Right renal cortex interstitium (tissue), 3 donors: ENCODE measurements around the gene AMT. TPM values are rescaled to one million over a fixed set of nuclear protein-coding genes. Genes with fewer than 3 reads are reported as not detected.
"Not testable (repeated sequence)": the region's sequence is repeated elsewhere in the genome, so short reads cannot be mapped to it uniquely, and the experiment has no call there.

ENCODE experiments used
- DNase-seq, 3 donors: peaks; one replicate each; pipeline ENCODE4 v3.0.0-alpha.2; 2013; ENCODE audit warnings: low read depth in 3 of 3, low spot score in 2 of 3
- polyA plus RNA-seq, 3 donors: library from polyadenylated mRNA; unstranded; fragments of 120-200 nt; gene quantifications; one replicate each; pipeline ENCODE4 v1.2.1, GENCODE V29; 2013; ENCODE audit not compliant: insufficient read length in 3 of 3

AMT gene
- polyA plus RNA-seq, 3 donors, result 34.1 to 46.1 (median 39.2) TPM

DNA sequence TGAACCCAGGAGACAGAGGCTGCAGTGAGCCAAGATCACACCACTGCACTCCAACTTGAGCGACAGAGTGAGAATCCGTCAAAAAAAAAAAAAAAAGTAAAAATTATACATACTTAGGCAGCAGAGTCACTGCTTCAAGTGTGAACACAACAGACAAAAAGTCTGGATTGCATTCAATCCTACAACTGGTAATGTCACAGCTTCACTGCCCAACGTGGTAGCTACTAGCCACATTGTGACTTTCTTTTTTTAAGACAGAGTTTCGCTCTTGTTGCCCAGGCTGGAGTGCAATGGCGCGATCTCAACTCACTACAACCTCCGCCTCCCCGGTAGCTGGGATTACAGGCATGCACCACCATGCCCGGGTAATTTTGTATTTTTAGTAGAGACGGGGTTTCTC lies 31.0 kb downstream of the AMT start:
- DNase-seq, result not testable (repeated sequence)

DNA sequence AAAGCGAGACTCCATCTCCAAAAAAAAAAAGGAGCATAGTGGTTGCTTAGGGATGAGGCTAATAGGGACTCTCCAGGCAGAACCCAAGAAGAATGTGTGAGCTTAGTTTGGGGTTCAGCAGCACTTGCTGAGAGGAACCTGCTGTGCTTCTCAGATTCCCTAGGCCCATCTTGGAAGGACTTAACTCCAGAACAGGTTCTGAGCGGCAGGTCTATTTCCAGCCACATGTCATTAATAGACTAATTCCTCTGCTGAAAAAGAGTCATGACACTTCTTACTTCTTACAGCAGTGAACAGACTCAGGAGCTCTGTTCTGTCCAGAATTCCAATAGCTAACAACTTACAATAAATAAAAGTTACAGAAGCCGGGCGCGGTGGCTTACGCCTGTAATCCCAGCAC lies 33.0 kb downstream of the AMT start:
- no peak for DNase-seq

DNA sequence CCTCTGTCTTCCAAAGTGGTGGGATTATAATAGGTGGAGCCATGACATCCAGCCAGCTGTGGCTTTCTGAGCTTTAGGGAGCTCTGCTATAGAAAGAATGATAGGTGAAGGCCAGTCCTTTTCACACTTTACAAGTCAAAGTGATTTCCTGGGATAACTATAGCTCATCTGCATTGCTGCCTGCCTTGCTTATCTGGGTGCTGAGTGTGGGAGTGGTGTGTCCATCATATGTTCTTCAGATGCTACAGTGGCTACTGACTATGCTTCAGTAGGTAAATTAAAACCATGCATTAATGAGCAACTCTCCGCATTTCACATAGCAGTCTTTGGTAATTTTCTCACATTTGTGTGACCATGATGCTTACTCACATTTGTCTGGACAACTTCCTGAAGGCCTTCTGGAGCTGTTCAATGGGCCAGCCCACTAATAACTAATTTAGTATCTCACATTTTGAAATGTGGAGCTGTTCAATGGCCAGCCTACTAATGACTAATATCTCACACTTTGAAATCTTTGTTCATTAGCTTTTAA lies 33.9 kb downstream of the AMT start:
- DNase-seq, result no peak

DNA sequence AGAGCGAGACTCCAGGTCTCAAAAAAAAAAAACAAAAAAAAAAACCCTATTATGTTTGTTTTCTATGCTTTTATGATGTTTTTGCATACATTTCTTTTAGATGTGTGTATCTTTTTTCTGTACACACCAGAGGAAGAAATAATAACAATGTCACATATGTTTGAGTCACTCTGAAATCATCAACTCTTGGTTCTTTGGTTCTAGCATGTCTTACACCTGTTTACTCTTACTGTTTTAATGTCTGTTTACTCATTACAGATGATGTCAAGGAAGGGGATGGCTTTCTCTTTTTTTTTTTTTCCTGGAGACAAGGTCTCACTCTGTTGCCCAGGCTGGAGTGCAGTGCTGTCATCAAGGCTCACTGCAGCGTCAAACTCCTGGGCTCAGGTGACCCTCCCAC lies 34.6 kb downstream of the AMT start:
- DNase-seq, result no peak

GRCh38 chr3:49386056-49386756 lies 36.1 kb downstream of the AMT start:
- DNase-seq, result no peak

DNA sequence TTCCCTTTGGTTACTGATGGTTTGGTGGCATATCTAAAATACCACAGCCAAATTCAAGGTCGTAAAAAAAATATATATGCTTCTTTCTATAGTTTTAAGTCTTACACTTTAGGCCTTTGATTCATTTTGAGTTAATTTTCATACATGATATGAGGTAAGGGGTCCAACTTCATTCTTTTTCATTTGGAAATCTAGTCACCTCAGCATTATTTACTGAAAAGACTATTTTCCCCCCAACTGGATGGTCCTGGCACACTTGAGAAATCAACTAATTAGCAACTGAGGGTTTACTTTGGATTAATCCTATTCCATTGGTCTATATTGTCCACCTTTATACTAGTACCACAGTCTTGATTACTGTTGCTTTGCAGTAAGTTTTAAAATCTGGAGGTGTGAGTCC lies 36.7 kb downstream of the AMT start:
- no peak for DNase-seq

DNA sequence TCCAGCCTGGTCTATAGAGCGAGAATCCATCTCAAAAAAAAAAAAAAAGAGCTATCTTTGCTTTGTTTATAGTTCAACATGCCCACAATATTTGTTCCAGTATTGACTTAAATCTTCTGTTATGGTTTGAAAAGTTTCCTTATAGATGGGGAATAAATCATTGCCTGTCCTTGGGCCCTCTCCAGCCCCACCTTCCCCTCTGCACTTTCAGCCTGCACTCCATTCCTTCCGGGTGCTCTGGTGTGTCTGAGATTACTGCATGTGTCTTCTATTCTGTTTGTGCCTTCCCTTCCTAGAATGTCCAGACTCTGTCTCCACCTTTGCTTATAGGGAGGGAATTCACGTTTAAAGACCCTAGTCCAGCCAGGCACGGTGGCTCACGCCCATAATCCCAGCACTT lies 38.9 kb downstream of the AMT start:
- DNase-seq, result no peak

GRCh38 chr3:49378249-49378895 lies 43.9 kb downstream of the AMT start:
- no peak for DNase-seq

- no peak for DNase-seq
Measured at GRCh38 chr3:49377483-49377882, 44.8 kb downstream of the AMT start.

GRCh38 chr3:49371946-49372345 lies 50.3 kb downstream of the AMT start:
- no peak for DNase-seq

- DNase-seq, result no peak
Measured at GRCh38 chr3:49370585-49371290, 51.5 kb downstream of the AMT start.

Other genes with a start within 250 kb of the AMT start
- 10 to 100 TPM in 1 of 3 donors, 1 to 10 TPM in 2; 8.8 to 10.0 (median 9.4) TPM for gene C3orf62, start 145.2 kb downstream of the AMT start, polyA plus RNA-seq
- 10 to 100 TPM; 61.6 to 64.0 (median 63.3) TPM for gene USP4, start 82.4 kb downstream of the AMT start, polyA plus RNA-seq
- gene GPX1, start 64.1 kb downstream of the AMT start, polyA plus RNA-seq, result 100 to 1,000 TPM in 2 of 3 donors, 10 to 100 TPM in 1; 93.1 to 126 (median 104) TPM
- gene RHOA, start 10.5 kb downstream of the AMT start, polyA plus RNA-seq, result 100 to 1,000 TPM; 499 to 570 (median 506) TPM
- 10 to 100 TPM; 34.7 to 38.9 (median 36.2) TPM for gene TCTA, start 10.1 kb downstream of the AMT start, polyA plus RNA-seq
- gene NICN1, start 6.9 kb upstream of the AMT start, polyA plus RNA-seq, result 10 to 100 TPM; 22.3 to 25.6 (median 22.7) TPM
- gene DAG1, start 47.8 kb upstream of the AMT start, polyA plus RNA-seq, result 100 to 1,000 TPM; 108 to 113 (median 110) TPM
- gene BSN, start 132.0 kb upstream of the AMT start, polyA plus RNA-seq, result 1 to 10 TPM in 2 of 3 donors, under 1 TPM in 1; 0.93 to 1.6 (median 1.1) TPM